HepG2 (cell line): ENCODE results near the gene C3orf18. TPM values are rescaled to one million over a fixed set of nuclear protein-coding genes. Genes with fewer than 3 reads are reported as not detected.

ENCODE experiments used
- ATAC-seq: fragments of 200-7000 bp; cut with Tn5 transposase; 3 replicates; pipeline ENCODE4 v1.9.1; 2020; ENCODE audit warnings: mild to moderate bottlenecking, moderate library complexity
- BruUV-seq: library from RNA; stranded (reverse); fragments of 400-500 nt; replicated peaks from 2 replicates; lab custom pipeline; 2021; lab: Mats Ljungman, UMichigan
- CTCF ChIA-PET: fragments of 300-600 bp; formaldehyde crosslinking; extraction: SDS; loops from one replicate; lab custom pipeline; 2021; ENCODE audit warnings: low total read pairs, inconsistent platforms, low intra/inter-chr PET ratio; lab: Yijun Ruan, JAX
- POLR2A ChIA-PET: fragments of 350-600 bp; sonication (Branson Sonifier 250); formaldehyde crosslinking; loops from one replicate; lab custom pipeline; 2020; ENCODE audit warnings: antibody characterized with exemption, inconsistent platforms; lab: Yijun Ruan, JAX
- DNase-seq: peaks from one replicate; pipeline ENCODE4 v3.0.0-alpha.2; 2015; ENCODE audit warnings: low spot score
- FAIRE-seq: peaks from 3 replicates; lab custom pipeline; 2011; peaks lifted over from hg19 to GRCh38; lab: Jason Lieb, UNC
- H2AFZ ChIP-seq: one replicate; pipeline ENCODE4 v1.6.1; 2011; ENCODE audit warnings: low read length, inconsistent platforms
- H3K27ac ChIP-seq: fragments of 300-600 bp; 3 replicates; pipeline ENCODE4 v1.8.0; 2011; ENCODE audit warnings: mixed run types, mild to moderate bottlenecking, mixed read lengths, low read length, inconsistent platforms; ENCODE audit not compliant: insufficient read depth; ENCODE audit errors: extremely low read length
- H3K27me3 ChIP-seq, 2 experiments: fragments of 200-600 bp in 1 of 2; 2 replicates in 1 of 2; 3 replicates in 1 of 2; pipeline versions ENCODE4 v1.6.0 to v1.8.0; 2011; ENCODE audit warnings: low read length in 2 of 2, mild to moderate bottlenecking in 2 of 2, moderate library complexity in 2 of 2, inconsistent platforms in 1 of 2; ENCODE audit not compliant: insufficient read depth in 2 of 2, control insufficient read depth in 1 of 2
- H3K36me3 ChIP-seq, 2 experiments: fragments of 200-600 bp in 1 of 2; replicated peaks in 1 of 2; 2 replicates in 1 of 2; 3 replicates in 1 of 2; pipeline versions ENCODE4 v1.5.1 to v1.8.0; 2011; ENCODE audit warnings: low read length in 2 of 2, inconsistent platforms in 1 of 2; ENCODE audit not compliant: insufficient read depth in 2 of 2, control insufficient read depth in 1 of 2
- H3K4me1 ChIP-seq: 2 replicates; pipeline ENCODE4 v1.5.1; 2012; ENCODE audit warnings: low read length, inconsistent platforms; ENCODE audit not compliant: insufficient read depth
- H3K4me2 ChIP-seq: 2 replicates; pipeline ENCODE4 v1.6.0; 2011; ENCODE audit warnings: low read depth, low read length, inconsistent platforms
- H3K4me3 ChIP-seq, 3 experiments: fragments of 200-600 bp in 1 of 3; sonication (generic), shearing (Covaris generic) in 1 of 3; replicated peaks in 1 of 3; 2 replicates each; pipeline ENCODE4 v1.5.1; 2011 to 2016; ENCODE audit warnings: low read length in 3 of 3, inconsistent platforms in 2 of 3, low read depth in 2 of 3, mild to moderate bottlenecking in 2 of 3, control low read depth in 1 of 3, mixed read lengths in 1 of 3; ENCODE audit not compliant: insufficient read depth in 1 of 3
- H3K79me2 ChIP-seq: one replicate; pipeline ENCODE4 v1.6.1; 2011; ENCODE audit warnings: low read length, inconsistent platforms; ENCODE audit not compliant: insufficient read depth
- H3K9ac ChIP-seq: 2 replicates; pipeline ENCODE4 v1.6.0; 2011; ENCODE audit warnings: mild to moderate bottlenecking, low read depth, low read length, inconsistent platforms; ENCODE audit not compliant: insufficient read depth
- H3K9me3 ChIP-seq: 2 replicates; pipeline ENCODE4 v1.5.1; 2012; ENCODE audit warnings: mild to moderate bottlenecking, low read length
- H4K20me1 ChIP-seq: 2 replicates; pipeline ENCODE4 v1.6.0; 2011; ENCODE audit warnings: inconsistent platforms, mild to moderate bottlenecking, low read length, moderate library complexity; ENCODE audit not compliant: insufficient read depth
- ATF6 ChIP-seq: sonication (generic); formaldehyde crosslinking; conservative IDR thresholded peaks from 2 replicates; pipeline ENCODE4 v1.4.0; 2020; ENCODE audit warnings: missing genetic modification reagents
- CAMTA2 ChIP-seq: sonication (generic); formaldehyde crosslinking; IDR thresholded peaks from 2 replicates; pipeline ENCODE4 v1.4.0; 2020; ENCODE audit warnings: mild to moderate bottlenecking, missing genetic modification reagents, borderline replicate concordance
- HNRNPLL ChIP-seq: fragments of 200-400 bp; formaldehyde crosslinking; IDR thresholded peaks from 2 replicates; pipeline ENCODE4 v1.6.1; 2017; ENCODE audit warnings: mild to moderate bottlenecking, low read depth, low read length; ENCODE audit not compliant: poor library complexity, severe bottlenecking
- HOXA9 ChIP-seq: sonication (generic); formaldehyde crosslinking; IDR thresholded peaks from 2 replicates; pipeline ENCODE4 v1.8.1; 2022; ENCODE audit warnings: missing genetic modification reagents, mild to moderate bottlenecking, moderate library complexity, borderline replicate concordance
- MAZ ChIP-seq, 2 experiments: sonication (generic) in 1 of 2; formaldehyde crosslinking in 1 of 2; IDR thresholded peaks; 2 replicates each; pipeline versions ENCODE4 v1.5.0 to v1.6.1; 2012 to 2020; ENCODE audit warnings: low read depth in 2 of 2, mild to moderate bottlenecking in 2 of 2, borderline replicate concordance in 1 of 2, improper control_type of control experiment in 1 of 2, low read length in 1 of 2, missing genetic modification reagents in 1 of 2, moderate library complexity in 1 of 2
- SYNCRIP ChIP-seq: fragments of 200-400 bp; formaldehyde crosslinking; IDR thresholded peaks from 2 replicates; pipeline ENCODE4 v1.6.1; 2018; ENCODE audit warnings: mild to moderate bottlenecking, low read depth, low read length; ENCODE audit not compliant: insufficient read depth
- WIZ ChIP-seq: sonication (generic); formaldehyde crosslinking; IDR thresholded peaks from 2 replicates; pipeline ENCODE4 v1.5.1; 2020; ENCODE audit warnings: mild to moderate bottlenecking, missing genetic modification reagents
- YY1 ChIP-seq: IDR thresholded peaks from 2 replicates; pipeline ENCODE4 v1.6.1; 2011; ENCODE audit warnings: low read length, low read depth, moderate library complexity, mild to moderate bottlenecking; ENCODE audit not compliant: insufficient read depth, insufficient replicate concordance
- ZBTB44 ChIP-seq: sonication (generic); formaldehyde crosslinking; IDR thresholded peaks from 2 replicates; pipeline ENCODE4 v1.4.0; 2020; ENCODE audit warnings: missing genetic modification reagents
- ZNF101 ChIP-seq: sonication (generic); formaldehyde crosslinking; IDR thresholded peaks from 2 replicates; pipeline ENCODE4 v1.4.0; 2020; ENCODE audit warnings: mild to moderate bottlenecking, low read depth, missing genetic modification reagents, borderline replicate concordance
- WGBS: methylation state at CpG from one replicate; pipeline ENCODE4 v1.1.6; 2017; ENCODE audit warnings: low lambda C conversion rate; 5-methylcytosine and 5-hydroxymethylcytosine counted together
- in situ Hi-C: cut with HindIII; loops from 2 replicates; pipeline ENCODE4 v1.10.0; 2017; ENCODE audit warnings: low pct_unique_long_range_greater_than_20kb; ENCODE audit not compliant: extremely low pct_ligation_motif_present
- intact Hi-C: fragments of 100-400 bp; cut with micrococcal nuclease; formaldehyde crosslinking; loops from one replicate; pipeline ENCODE4 v1.10.0; 2022; ENCODE audit not compliant: unreplicated experiment
- polyA plus RNA-seq, 8 experiments: library from polyadenylated mRNA; depleted of rRNA in 3 of 8; stranded (reverse) in 7 of 8; unstranded in 1 of 8; fragments of >200 nt; fragmentation: Illumina TruSeq in 4 of 8; extraction: Trizol in 4 of 8; gene quantifications; 2 replicates each; pipeline versions ENCODE4 v1.2.1 to v1.2.3, GENCODE V29; 2011 to 2016; ENCODE audit warnings: low read depth in 4 of 8, missing spikeins in 1 of 8, mixed read lengths in 1 of 8; ENCODE audit not compliant: insufficient read depth in 1 of 8
- total RNA-seq, 5 experiments: library from RNA; depleted of rRNA; stranded (reverse); fragments of >200 nt; fragmentation: Illumina TruSeq; extraction: Trizol; gene quantifications; 2 replicates each; pipeline ENCODE4 v1.2.3, GENCODE V29; 2016; ENCODE audit warnings: low read depth in 1 of 5
- TF ChIP-seq, protein P1 (sequence below): sonication (generic); formaldehyde crosslinking; IDR thresholded peaks from 2 replicates; pipeline ENCODE4 v1.5.0; 2020; ENCODE audit warnings: mild to moderate bottlenecking, missing genetic modification reagents, moderate library complexity
- TF ChIP-seq, protein P2 (sequence below): sonication (generic); formaldehyde crosslinking; IDR thresholded peaks from 2 replicates; pipeline ENCODE4 v1.4.0; 2020; ENCODE audit warnings: mild to moderate bottlenecking, missing genetic modification reagents, borderline replicate concordance

The C3orf18 gene
- total and polyA plus RNA-seq, 2 of the 13 experiments (the other 11 are each of a cell fraction or from before 2014, with no cell fraction given), result 1.6 to 4.8 TPM

DNA sequence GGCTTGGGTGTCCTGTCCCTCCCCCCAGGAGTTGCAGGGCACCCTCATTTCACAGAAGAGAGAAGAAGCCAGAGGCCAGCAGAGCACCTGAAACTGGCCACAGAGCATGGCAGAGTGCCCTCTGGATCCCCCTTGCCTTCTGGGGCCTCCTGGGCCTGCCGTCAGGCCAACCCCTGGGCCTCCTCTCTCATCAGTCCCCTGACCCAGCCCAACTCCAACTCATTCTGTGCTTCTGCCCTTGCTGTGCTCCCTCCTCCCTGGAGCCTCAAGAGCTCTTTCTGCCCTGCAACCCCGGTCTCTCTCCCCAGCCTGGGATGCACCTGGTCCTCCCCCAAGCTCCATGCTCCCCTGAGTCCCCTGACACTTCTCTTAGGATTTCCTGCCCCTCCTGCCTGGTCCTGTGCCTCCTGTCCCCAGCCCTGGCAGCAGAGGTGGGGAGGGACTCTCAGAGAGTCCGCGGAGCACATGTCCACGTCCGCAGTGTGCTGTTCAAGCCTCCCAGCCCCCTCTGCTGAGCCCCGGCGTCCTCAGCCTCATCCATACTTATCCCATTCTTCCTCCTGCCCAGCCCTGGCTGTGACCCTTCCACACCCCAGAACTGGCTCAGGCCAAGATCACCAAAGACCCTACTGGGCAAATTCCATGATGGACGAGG is 33.6 kb downstream of the C3orf18 start:
- Histone ChIP-seq H4K20me1 (no peaks in the 10 kb centered on the region), H3K79me2 (no peaks in the 10 kb centered on the region), H3K27me3 (peaks cover 7 to 85% of the 10 kb centered on the region in 2 experiments; a peak in 4 of 5 replicates), H3K4me3 (no peak overlapping the region), H2AFZ (no peak overlapping the region), H3K36me3 (no peaks in the 10 kb centered on the region), H3K4me1 (no peaks in the 10 kb centered on the region), H3K27ac (no peak overlapping the region), H3K9me3 (no peaks in the 10 kb centered on the region), H3K9ac (no peak overlapping the region), H3K4me2 (no peak overlapping the region)
- 2% methylated on average over 9 of the region's 9 CpGs for WGBS
- ChIA-PET CTCF (no interaction called here), POLR2A (no interaction called here)
- no TSS peak for BruUV-seq
- FAIRE-seq, result no peak
- intact Hi-C loops (no loop called here), in situ Hi-C loops (no loop called here)
- no peak for DNase-seq
- no peak for ATAC-seq
- TF ChIP-seq ZBTB44 (CRISPR knock-in tag), result no peak
- TF ChIP-seq HNRNPLL, result no peak
- TF ChIP-seq MAZ (IDR thresholded peaks at IDR 0.05; ENCODE audit: borderline replicate concordance, low read depth, low read length), result no peak
- TF ChIP-seq MAZ (CRISPR knock-in tag; IDR thresholded peaks at IDR 0.05; ENCODE audit: low read depth), result no peak
- no peak for TF ChIP-seq ZNF101 (CRISPR knock-in tag)
- no peak for TF ChIP-seq HOXA9 (CRISPR knock-in tag)
- no peak for TF ChIP-seq ATF6
- TF ChIP-seq, protein P1, sequence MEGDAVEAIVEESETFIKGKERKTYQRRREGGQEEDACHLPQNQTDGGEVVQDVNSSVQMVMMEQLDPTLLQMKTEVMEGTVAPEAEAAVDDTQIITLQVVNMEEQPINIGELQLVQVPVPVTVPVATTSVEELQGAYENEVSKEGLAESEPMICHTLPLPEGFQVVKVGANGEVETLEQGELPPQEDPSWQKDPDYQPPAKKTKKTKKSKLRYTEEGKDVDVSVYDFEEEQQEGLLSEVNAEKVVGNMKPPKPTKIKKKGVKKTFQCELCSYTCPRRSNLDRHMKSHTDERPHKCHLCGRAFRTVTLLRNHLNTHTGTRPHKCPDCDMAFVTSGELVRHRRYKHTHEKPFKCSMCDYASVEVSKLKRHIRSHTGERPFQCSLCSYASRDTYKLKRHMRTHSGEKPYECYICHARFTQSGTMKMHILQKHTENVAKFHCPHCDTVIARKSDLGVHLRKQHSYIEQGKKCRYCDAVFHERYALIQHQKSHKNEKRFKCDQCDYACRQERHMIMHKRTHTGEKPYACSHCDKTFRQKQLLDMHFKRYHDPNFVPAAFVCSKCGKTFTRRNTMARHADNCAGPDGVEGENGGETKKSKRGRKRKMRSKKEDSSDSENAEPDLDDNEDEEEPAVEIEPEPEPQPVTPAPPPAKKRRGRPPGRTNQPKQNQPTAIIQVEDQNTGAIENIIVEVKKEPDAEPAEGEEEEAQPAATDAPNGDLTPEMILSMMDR (CRISPR knock-in tag), result no peak
- TF ChIP-seq SYNCRIP, result no peak
- TF ChIP-seq, protein P2, sequence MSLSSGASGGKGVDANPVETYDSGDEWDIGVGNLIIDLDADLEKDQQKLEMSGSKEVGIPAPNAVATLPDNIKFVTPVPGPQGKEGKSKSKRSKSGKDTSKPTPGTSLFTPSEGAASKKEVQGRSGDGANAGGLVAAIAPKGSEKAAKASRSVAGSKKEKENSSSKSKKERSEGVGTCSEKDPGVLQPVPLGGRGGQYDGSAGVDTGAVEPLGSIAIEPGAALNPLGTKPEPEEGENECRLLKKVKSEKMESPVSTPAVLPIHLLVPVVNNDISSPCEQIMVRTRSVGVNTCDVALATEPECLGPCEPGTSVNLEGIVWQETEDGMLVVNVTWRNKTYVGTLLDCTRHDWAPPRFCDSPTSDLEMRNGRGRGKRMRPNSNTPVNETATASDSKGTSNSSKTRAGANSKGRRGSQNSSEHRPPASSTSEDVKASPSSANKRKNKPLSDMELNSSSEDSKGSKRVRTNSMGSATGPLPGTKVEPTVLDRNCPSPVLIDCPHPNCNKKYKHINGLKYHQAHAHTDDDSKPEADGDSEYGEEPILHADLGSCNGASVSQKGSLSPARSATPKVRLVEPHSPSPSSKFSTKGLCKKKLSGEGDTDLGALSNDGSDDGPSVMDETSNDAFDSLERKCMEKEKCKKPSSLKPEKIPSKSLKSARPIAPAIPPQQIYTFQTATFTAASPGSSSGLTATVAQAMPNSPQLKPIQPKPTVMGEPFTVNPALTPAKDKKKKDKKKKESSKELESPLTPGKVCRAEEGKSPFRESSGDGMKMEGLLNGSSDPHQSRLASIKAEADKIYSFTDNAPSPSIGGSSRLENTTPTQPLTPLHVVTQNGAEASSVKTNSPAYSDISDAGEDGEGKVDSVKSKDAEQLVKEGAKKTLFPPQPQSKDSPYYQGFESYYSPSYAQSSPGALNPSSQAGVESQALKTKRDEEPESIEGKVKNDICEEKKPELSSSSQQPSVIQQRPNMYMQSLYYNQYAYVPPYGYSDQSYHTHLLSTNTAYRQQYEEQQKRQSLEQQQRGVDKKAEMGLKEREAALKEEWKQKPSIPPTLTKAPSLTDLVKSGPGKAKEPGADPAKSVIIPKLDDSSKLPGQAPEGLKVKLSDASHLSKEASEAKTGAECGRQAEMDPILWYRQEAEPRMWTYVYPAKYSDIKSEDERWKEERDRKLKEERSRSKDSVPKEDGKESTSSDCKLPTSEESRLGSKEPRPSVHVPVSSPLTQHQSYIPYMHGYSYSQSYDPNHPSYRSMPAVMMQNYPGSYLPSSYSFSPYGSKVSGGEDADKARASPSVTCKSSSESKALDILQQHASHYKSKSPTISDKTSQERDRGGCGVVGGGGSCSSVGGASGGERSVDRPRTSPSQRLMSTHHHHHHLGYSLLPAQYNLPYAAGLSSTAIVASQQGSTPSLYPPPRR (CRISPR knock-in tag), result no peak
- TF ChIP-seq CAMTA2, result no peak
- TF ChIP-seq WIZ (CRISPR knock-in tag), result no peak
- no peak for TF ChIP-seq YY1
